Measurements from ENCODE around the gene TARS2.

DNA sequence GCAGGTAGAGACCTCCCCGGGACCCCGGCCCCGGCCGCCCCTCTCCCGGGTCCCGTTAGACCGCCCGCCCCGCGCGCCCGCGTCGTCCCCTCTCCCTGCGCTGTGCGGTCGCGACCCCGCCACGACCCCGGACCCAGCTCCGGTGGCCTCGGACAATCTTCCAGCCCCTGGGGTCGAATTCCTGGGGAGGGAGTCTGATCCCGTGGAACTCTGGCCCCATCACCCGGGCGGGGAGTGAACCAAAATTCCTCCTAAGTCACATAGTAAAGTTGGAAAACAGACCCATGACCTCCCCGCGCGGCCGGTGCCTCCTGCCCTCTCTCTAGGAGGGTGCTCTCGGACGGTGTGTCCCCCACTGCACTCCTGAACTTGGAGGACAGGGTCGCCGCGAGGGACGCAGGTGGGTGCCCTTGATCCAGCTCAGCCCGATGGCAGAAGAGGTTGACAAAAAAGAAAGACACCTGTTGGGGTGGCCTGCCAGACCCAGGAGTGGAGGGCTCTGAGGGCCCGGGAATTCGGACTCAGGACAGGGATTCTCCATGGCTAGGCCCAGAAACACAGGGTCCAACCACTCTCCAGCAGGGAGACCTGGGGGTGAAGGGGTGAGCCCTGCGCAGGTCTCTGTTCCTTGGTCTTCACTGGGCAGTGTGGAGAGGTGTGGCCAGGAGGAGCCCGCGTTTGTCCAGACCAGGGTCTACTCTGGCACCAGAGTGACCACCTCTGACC, 62.4 kb downstream of the TARS2 start:
- no peak for TF ChIP-seq POLR2A (IDR thresholded peaks at IDR 0.05)
- TF ChIP-seq, protein P1, sequence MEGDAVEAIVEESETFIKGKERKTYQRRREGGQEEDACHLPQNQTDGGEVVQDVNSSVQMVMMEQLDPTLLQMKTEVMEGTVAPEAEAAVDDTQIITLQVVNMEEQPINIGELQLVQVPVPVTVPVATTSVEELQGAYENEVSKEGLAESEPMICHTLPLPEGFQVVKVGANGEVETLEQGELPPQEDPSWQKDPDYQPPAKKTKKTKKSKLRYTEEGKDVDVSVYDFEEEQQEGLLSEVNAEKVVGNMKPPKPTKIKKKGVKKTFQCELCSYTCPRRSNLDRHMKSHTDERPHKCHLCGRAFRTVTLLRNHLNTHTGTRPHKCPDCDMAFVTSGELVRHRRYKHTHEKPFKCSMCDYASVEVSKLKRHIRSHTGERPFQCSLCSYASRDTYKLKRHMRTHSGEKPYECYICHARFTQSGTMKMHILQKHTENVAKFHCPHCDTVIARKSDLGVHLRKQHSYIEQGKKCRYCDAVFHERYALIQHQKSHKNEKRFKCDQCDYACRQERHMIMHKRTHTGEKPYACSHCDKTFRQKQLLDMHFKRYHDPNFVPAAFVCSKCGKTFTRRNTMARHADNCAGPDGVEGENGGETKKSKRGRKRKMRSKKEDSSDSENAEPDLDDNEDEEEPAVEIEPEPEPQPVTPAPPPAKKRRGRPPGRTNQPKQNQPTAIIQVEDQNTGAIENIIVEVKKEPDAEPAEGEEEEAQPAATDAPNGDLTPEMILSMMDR (IDR thresholded peaks at IDR 0.05): no peak

Measured in uterus (tissue), 2 donors.